ENCODE data around the gene CCR5. TPM values are rescaled to one million over a fixed set of nuclear protein-coding genes. Genes with fewer than 3 reads are reported as not detected.
A peak's percentile ranks its signal among the peaks of the same experiment; 100 is the strongest.

Gene CCR5
- total and polyA plus RNA-seq, 10 donors = 2.0 to 15.5 (median 6.8) TPM

DNA sequence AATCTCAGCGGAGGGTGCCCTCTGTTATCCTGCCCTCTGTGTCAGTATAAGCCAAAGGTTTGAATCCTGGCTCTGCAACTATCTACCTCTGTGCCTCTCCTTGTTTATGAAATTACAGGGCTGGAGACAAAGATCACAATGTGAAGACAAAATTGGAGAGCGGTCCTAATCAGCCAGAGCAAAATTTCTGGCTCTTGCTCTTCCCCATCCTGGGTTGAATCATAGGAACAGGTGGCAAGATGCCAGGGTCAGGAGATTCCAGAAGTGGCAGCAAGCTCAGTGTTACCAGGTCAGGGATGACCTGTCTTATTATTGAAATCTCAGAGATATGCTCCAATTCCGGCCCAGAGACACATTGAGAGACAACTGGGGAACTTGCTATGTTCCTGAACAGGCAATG lies 19.1 kb upstream of the CCR5 start:
- WGBS, 5 donors = 79 to 90% (median 86%) methylated on average over 3 of the region's 3 CpGs
- H3K27me3 ChIP-seq (replicated peaks in 1 of 7) = no peaks in the 10 kb centered on the region
- no peaks in the 10 kb centered on the region for H3K36me3 ChIP-seq
- peaks cover 16 to 82% (median 53%) of the 10 kb centered on the region in 6 donors for H3K4me1 ChIP-seq
- no peak overlapping the region for H3K4me3 ChIP-seq
- no peak for DNase-seq
- TF ChIP-seq, protein P1, sequence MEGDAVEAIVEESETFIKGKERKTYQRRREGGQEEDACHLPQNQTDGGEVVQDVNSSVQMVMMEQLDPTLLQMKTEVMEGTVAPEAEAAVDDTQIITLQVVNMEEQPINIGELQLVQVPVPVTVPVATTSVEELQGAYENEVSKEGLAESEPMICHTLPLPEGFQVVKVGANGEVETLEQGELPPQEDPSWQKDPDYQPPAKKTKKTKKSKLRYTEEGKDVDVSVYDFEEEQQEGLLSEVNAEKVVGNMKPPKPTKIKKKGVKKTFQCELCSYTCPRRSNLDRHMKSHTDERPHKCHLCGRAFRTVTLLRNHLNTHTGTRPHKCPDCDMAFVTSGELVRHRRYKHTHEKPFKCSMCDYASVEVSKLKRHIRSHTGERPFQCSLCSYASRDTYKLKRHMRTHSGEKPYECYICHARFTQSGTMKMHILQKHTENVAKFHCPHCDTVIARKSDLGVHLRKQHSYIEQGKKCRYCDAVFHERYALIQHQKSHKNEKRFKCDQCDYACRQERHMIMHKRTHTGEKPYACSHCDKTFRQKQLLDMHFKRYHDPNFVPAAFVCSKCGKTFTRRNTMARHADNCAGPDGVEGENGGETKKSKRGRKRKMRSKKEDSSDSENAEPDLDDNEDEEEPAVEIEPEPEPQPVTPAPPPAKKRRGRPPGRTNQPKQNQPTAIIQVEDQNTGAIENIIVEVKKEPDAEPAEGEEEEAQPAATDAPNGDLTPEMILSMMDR (IDR thresholded peaks at IDR 0.05 in 8 of 11, conservative IDR thresholded peaks at IDR 0.05 in 3 of 11) = no peak
- TF ChIP-seq POLR2AphosphoS5 (IDR thresholded peaks at IDR 0.05) (no peak), POLR2A (IDR thresholded peaks at IDR 0.05) (no peak)
- intact Hi-C loops (cut with DNase I; ENCODE audit: low total_unique reads) = no loop called here
- H3K27ac ChIP-seq = no peak overlapping the region
- H3K9me3 ChIP-seq = no peaks in the 10 kb centered on the region

DNA sequence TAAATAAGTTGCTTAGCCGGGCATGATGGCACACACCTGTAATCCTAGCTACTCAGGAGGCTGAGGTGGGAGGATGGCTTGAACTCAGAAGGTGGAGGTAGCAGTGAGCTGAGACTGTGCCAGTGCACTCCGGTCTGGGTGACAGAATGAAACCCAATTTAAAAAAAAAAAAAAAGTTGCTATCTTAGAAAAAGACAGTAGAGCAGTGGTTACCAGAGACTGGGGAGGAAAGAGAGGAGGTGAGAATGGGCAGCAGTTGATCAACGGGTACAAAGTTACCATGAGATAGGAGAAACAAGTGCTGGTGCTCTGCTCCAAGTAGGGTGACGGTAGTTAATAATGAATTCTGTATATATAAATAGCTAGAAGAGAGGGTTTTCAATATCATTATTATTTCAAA lies 17.7 kb upstream of the CCR5 start:
- 67 to 84% (median 72%) methylated on average over 4 of the region's 4 CpGs for WGBS, 5 donors
- no peaks in the 10 kb centered on the region for H3K36me3 ChIP-seq
- peak overlapping the region in 4 of 8 donors; percentile 55 to 76 (median 68) for H3K27ac ChIP-seq
- TF ChIP-seq POLR2AphosphoS5 (IDR thresholded peaks at IDR 0.05) (no peak), POLR2A (IDR thresholded peaks at IDR 0.05) (no peak)
- TF ChIP-seq, protein P1 (IDR thresholded peaks at IDR 0.05 in 8 of 11, conservative IDR thresholded peaks at IDR 0.05 in 3 of 11) = no peak
- H3K4me1 ChIP-seq = peaks cover 16 to 88% (median 53%) of the 10 kb centered on the region in 6 donors
- intact Hi-C loops (cut with DNase I; ENCODE audit: low total_unique reads) = no loop called here
- no peak for DNase-seq
- no peaks in the 10 kb centered on the region for H3K27me3 ChIP-seq (replicated peaks in 1 of 7)
- H3K4me3 ChIP-seq = no peak overlapping the region
- no peaks in the 10 kb centered on the region for H3K9me3 ChIP-seq

DNA sequence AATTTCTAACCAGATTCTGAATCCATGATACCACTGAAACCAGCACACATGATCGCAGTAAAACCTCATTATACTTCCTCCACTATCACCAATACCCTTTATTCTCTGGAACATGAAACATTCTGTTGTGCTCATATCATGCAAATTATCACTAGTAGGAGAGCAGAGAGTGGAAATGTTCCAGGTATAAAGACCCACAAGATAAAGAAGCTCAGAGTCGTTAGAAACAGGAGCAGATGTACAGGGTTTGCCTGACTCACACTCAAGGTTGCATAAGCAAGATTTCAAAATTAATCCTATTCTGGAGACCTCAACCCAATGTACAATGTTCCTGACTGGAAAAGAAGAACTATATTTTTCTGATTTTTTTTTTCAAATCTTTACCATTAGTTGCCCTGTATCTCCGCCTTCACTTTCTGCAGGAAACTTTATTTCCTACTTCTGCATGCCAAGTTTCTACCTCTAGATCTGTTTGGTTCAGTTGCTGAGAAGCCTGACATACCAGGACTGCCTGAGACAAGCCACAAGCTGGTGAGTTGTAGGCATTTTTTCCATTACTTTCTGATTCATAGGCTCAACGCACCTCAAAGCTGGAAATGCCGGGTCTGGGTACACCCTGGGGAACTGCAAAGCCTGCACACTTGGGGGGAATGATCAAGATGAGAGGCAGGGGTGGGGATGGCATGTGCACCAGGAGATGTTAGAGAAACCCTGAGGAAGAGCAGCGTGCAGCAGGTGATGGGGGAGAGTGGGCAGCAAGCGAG lies 16.9 kb upstream of the CCR5 start, which contains the start of gene CCR2:
CCR2 (plus strand) TSS at position 465 of the 764 bp plus-strand sequence. CDS start 3,417 bp downstream, outside the sequence.
- Histone ChIP-seq H3K4me3 (peak within 1 kb of the TSS in 5 of 8 donors; percentile 4 to 64 (median 29)), H3K9me3 (no peaks in the 10 kb centered on the region), H3K27me3 (replicated peaks in 1 of 7) (no peaks in the 10 kb centered on the region), H3K4me1 (peaks cover 13 to 90% (median 48%) of the 10 kb centered on the region in 6 donors), H3K27ac (peak within 1 kb of the TSS in 5 of 8 donors; percentile 7 to 76 (median 64)), H3K36me3 (no peaks in the 10 kb centered on the region)
- intact Hi-C loops (cut with DNase I; ENCODE audit: low total_unique reads) = no loop called here
- no peak for DNase-seq
- TF ChIP-seq, protein P1 (IDR thresholded peaks at IDR 0.05 in 8 of 11, conservative IDR thresholded peaks at IDR 0.05 in 3 of 11) = no peak
- no peak for TF ChIP-seq POLR2AphosphoS5 (IDR thresholded peaks at IDR 0.05)
- TF ChIP-seq POLR2A (IDR thresholded peaks at IDR 0.05) = no peak
- 44 to 61% (median 46%) methylated on average over 7 of the region's 7 CpGs for WGBS, 5 donors

DNA sequence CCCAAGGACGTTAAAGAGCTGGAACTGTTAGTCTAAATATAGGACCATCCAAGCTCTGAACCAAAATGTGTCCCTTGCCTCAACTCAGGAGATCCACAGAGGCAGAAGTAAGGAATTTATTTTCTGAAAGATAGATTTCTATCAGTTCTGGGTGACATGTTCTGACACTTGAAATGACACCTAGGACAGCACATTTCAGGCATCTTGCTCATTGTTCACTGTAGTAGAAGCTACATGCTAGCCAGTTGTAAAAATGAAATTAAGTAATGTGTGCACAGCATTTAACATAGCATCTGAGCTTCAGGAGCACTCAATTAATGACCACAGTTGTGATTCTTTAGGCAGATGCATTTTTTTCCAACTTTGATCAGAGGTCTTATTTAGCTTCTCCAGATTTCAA lies 16.3 kb upstream of the CCR5 start:
- peak overlapping the region in 5 of 8 donors; percentile 4 to 64 (median 29) for H3K4me3 ChIP-seq
- TF ChIP-seq, protein P1 (IDR thresholded peaks at IDR 0.05 in 8 of 11, conservative IDR thresholded peaks at IDR 0.05 in 3 of 11) = no peak
- TF ChIP-seq POLR2A (IDR thresholded peaks at IDR 0.05) (no peak), POLR2AphosphoS5 (IDR thresholded peaks at IDR 0.05) (no peak)
- peak overlapping the region in 5 of 8 donors; percentile 7 to 76 (median 64) for H3K27ac ChIP-seq
- no peak for DNase-seq
- no peaks in the 10 kb centered on the region for H3K9me3 ChIP-seq
- H3K27me3 ChIP-seq (replicated peaks in 1 of 7) = no peaks in the 10 kb centered on the region
- peaks cover 7 to 88% (median 42%) of the 10 kb centered on the region in 6 donors for H3K4me1 ChIP-seq
- H3K36me3 ChIP-seq = no peaks in the 10 kb centered on the region
- 27 to 70% (median 42%) methylated on average over 1 of the region's 1 CpG for WGBS, 5 donors
- intact Hi-C loops (cut with DNase I; ENCODE audit: low total_unique reads) = no loop called here
